ENCODE data around the gene POTEI.
"Not testable (repeated sequence)": the region's sequence is repeated elsewhere in the genome, so short reads cannot be mapped to it uniquely, and the experiment has no call there.

- TF ChIP-seq CTCF (IDR thresholded peaks at IDR 0.05); POLR2A (IDR thresholded peaks at IDR 0.05; ENCODE audit: low read length); CBX2 (IDR thresholded peaks at IDR 0.05; ENCODE audit: borderline replicate concordance, low read depth); RFX5 (IDR thresholded peaks at IDR 0.05); SMC3 (IDR thresholded peaks at IDR 0.05); CBX8 (IDR thresholded peaks at IDR 0.05): not testable (repeated sequence)
These were observed 1.9 kb upstream of the POTEI start for GRCh38 chr2:130510807-130511746.
